ENCODE results near the gene PRKRIP1. TPM values are rescaled to one million over a fixed set of nuclear protein-coding genes. Genes with fewer than 3 reads are reported as not detected.

The PRKRIP1 gene
- total RNA-seq, 1 experiment from 2014 or later, result 35.2 TPM

DNA sequence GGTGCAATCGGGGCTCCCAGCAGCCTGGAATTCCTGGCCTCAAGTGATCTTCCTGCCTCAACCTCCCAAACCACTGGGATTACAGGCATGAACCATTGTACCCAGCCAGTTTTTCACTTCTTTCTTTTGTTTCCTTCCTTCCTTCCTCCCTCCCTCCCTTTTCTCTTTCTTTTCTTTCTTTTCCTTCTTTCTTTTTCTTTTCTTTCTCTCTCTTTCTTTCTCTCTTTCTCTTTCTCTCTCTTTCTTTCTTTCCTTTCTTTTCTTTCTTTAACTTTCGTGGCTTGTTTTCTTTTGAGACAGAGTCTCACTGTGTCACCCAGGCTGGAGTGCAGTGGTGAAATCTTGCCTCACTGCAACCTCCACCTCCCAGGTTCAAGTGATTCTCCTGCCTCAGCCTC, 49.5 kb downstream of the PRKRIP1 start:
- intact Hi-C loops (cut with micrococcal nuclease; ENCODE audit: unreplicated experiment), result no loop called here
- no peaks in the 10 kb centered on the region for H3K9me3 Mint-ChIP-seq (ENCODE audit: unreplicated experiment)
- BruUV-seq (replicated peaks), result no TSS peak
- no peak overlapping the region for H3K27ac Mint-ChIP-seq (ENCODE audit: unreplicated experiment)
- H3K27me3 ChIP-seq (replicated peaks; ENCODE audit: control insufficient read depth, insufficient read depth, low read length), result no peaks in the 10 kb centered on the region
- no peaks in the 10 kb centered on the region for H3K4me1 ChIP-seq
- H3K4me1 Mint-ChIP-seq (ENCODE audit: low read depth, unreplicated experiment), result no peaks in the 10 kb centered on the region
- H3K4me3 Mint-ChIP-seq (ENCODE audit: unreplicated experiment), result no peak overlapping the region
- H3K27me3 Mint-ChIP-seq (ENCODE audit: insufficient read depth, unreplicated experiment), result no peaks in the 10 kb centered on the region
- no peak for DNase-seq
- TF ChIP-seq, protein P1, sequence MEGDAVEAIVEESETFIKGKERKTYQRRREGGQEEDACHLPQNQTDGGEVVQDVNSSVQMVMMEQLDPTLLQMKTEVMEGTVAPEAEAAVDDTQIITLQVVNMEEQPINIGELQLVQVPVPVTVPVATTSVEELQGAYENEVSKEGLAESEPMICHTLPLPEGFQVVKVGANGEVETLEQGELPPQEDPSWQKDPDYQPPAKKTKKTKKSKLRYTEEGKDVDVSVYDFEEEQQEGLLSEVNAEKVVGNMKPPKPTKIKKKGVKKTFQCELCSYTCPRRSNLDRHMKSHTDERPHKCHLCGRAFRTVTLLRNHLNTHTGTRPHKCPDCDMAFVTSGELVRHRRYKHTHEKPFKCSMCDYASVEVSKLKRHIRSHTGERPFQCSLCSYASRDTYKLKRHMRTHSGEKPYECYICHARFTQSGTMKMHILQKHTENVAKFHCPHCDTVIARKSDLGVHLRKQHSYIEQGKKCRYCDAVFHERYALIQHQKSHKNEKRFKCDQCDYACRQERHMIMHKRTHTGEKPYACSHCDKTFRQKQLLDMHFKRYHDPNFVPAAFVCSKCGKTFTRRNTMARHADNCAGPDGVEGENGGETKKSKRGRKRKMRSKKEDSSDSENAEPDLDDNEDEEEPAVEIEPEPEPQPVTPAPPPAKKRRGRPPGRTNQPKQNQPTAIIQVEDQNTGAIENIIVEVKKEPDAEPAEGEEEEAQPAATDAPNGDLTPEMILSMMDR (IDR thresholded peaks at IDR 0.05; ENCODE audit: insufficient read depth in 1 of 2, low read depth in 1 of 2, low read length in 1 of 2, severe bottlenecking in 1 of 2, unreplicated experiment in 1 of 2), result no peak
- H3K4me3 ChIP-seq (ENCODE audit: low read depth, low read length), result no peak overlapping the region
- H3K36me3 ChIP-seq (ENCODE audit: control insufficient read depth, insufficient read depth, low read length), result no peaks in the 10 kb centered on the region
- H3K9me3 ChIP-seq, result no peaks in the 10 kb centered on the region
- ChIA-PET POLR2A (no interaction called here), CTCF (no interaction called here)
- H3K36me3 Mint-ChIP-seq (ENCODE audit: insufficient read depth, unreplicated experiment), result peaks cover 6% of the 10 kb centered on the region

DNA sequence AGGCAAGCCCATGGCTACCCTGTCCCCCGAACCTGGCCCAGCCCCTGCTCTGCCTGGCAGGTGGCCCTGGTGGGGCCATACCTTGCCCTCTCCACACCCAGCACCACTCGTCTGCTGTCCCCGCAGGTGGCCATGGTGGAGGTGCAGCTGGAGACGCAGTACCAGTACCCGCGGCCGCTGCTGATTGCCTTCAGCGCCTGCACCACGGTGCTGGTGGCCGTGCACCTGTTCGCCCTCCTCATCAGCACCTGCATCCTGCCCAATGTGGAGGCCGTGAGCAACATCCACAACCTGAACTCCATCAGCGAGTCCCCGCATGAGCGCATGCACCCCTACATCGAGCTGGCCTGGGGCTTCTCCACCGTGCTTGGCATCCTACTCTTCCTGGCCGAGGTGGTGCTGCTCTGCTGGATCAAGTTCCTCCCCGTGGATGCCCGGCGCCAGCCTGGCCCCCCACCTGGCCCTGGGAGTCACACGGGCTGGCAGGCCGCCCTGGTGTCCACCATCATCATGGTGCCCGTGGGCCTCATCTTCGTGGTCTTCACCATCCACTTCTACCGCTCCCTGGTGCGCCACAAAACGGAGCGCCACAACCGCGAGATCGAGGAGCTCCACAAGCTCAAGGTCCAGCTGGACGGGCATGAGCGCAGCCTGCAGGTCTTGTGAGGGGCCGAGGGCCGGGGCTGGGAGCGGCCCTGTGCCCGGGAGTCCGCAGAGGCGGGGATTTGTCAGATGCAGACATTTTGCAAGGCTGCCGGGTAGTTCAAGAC, 50.4 kb downstream of the PRKRIP1 start:
- TF ChIP-seq, protein P1 (IDR thresholded peaks at IDR 0.05; ENCODE audit: insufficient read depth in 1 of 2, low read depth in 1 of 2, low read length in 1 of 2, severe bottlenecking in 1 of 2, unreplicated experiment in 1 of 2), result no peak
- H3K4me1 Mint-ChIP-seq (ENCODE audit: low read depth, unreplicated experiment), result no peaks in the 10 kb centered on the region
- no peaks in the 10 kb centered on the region for H3K9me3 Mint-ChIP-seq (ENCODE audit: unreplicated experiment)
- H3K36me3 ChIP-seq (ENCODE audit: control insufficient read depth, insufficient read depth, low read length), result no peaks in the 10 kb centered on the region
- H3K27me3 ChIP-seq (replicated peaks; ENCODE audit: control insufficient read depth, insufficient read depth, low read length), result no peaks in the 10 kb centered on the region
- ChIA-PET CTCF (no interaction called here), POLR2A (no interaction called here)
- BruUV-seq (replicated peaks), result no TSS peak
- no peak overlapping the region for H3K4me3 Mint-ChIP-seq (ENCODE audit: unreplicated experiment)
- H3K4me1 ChIP-seq, result no peaks in the 10 kb centered on the region
- H3K27ac Mint-ChIP-seq (ENCODE audit: unreplicated experiment), result no peak overlapping the region
- DNase-seq, result no peak
- H3K27me3 Mint-ChIP-seq (ENCODE audit: insufficient read depth, unreplicated experiment), result no peaks in the 10 kb centered on the region
- intact Hi-C loops (cut with micrococcal nuclease; ENCODE audit: unreplicated experiment), result no loop called here
- no peaks in the 10 kb centered on the region for H3K36me3 Mint-ChIP-seq (ENCODE audit: insufficient read depth, unreplicated experiment)
- no peaks in the 10 kb centered on the region for H3K9me3 ChIP-seq
- no peak overlapping the region for H3K4me3 ChIP-seq (ENCODE audit: low read depth, low read length)

DNA sequence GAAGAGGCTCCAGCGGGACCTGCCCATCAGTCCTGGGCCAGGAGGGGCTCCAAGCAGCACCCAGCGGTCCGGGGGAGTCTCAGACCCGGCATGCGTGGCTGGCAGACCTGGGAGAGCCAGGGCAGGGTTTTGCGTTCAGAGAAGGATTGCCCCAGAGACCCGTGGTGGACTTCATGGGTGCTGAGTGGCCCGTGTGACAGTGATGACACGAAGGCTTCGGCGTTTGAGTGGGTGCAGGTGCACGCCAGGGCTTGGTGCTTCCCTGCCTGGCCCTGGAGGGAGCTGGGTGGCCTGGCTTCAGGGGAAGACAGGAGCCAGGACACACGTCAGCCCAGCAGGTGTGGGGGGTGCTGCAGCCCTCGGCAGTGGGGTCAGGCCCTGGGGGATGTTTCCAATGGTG, 51.1 kb downstream of the PRKRIP1 start:
- H3K4me1 ChIP-seq, result peaks cover 3% of the 10 kb centered on the region; the same call in 1 of the 2 replicates
- BruUV-seq (replicated peaks), result no TSS peak
- TF ChIP-seq, protein P1 (IDR thresholded peaks at IDR 0.05; ENCODE audit: insufficient read depth in 1 of 2, low read depth in 1 of 2, low read length in 1 of 2, severe bottlenecking in 1 of 2, unreplicated experiment in 1 of 2), result no peak
- Mint-ChIP-seq H3K27ac (ENCODE audit: unreplicated experiment) (no peak overlapping the region), H3K27me3 (ENCODE audit: insufficient read depth, unreplicated experiment) (no peaks in the 10 kb centered on the region), H3K4me1 (ENCODE audit: low read depth, unreplicated experiment) (no peaks in the 10 kb centered on the region), H3K9me3 (ENCODE audit: unreplicated experiment) (no peaks in the 10 kb centered on the region), H3K4me3 (ENCODE audit: unreplicated experiment) (no peak overlapping the region), H3K36me3 (ENCODE audit: insufficient read depth, unreplicated experiment) (no peaks in the 10 kb centered on the region)
- intact Hi-C loops (cut with micrococcal nuclease; ENCODE audit: unreplicated experiment), result no loop called here
- ChIA-PET POLR2A (no interaction called here), CTCF (no interaction called here)
- no peak overlapping the region for H3K4me3 ChIP-seq (ENCODE audit: low read depth, low read length)
- DNase-seq, result no peak
- no peaks in the 10 kb centered on the region for H3K9me3 ChIP-seq
- H3K36me3 ChIP-seq (ENCODE audit: control insufficient read depth, insufficient read depth, low read length), result no peaks in the 10 kb centered on the region
- H3K27me3 ChIP-seq (replicated peaks; ENCODE audit: control insufficient read depth, insufficient read depth, low read length), result no peaks in the 10 kb centered on the region
